Thoracic aorta (tissue), 2 donors: ENCODE data around the gene STX12. TPM values are rescaled to one million over a fixed set of nuclear protein-coding genes. Genes with fewer than 3 reads are reported as not detected.

Experiments
- ATAC-seq: fragments of 150-250 bp; one replicate; pipeline ENCODE4 v1.8.0; 2017; ENCODE audit warnings: low read depth; ENCODE audit not compliant: insufficient number of reproducible peaks, low FRiP score
- DNase-seq: peaks from one replicate; pipeline ENCODE4 v3.0.0-alpha.2; 2020; ENCODE audit warnings: low spot score
- H3K27ac ChIP-seq, 2 donors: fragments of 200-600 bp; sonication (generic); 1 replicate in 1 of 2; 2 replicates in 1 of 2; pipeline ENCODE4 v1.5.1; 2016; ENCODE audit warnings: mild to moderate bottlenecking in 2 of 2, moderate library complexity in 2 of 2
- H3K27me3 ChIP-seq: fragments of 200-600 bp; sonication (generic); replicated peaks from 2 replicates; pipeline ENCODE4 v1.6.0; 2016; ENCODE audit warnings: mild to moderate bottlenecking; ENCODE audit not compliant: insufficient read depth
- H3K36me3 ChIP-seq: fragments of 200-600 bp; sonication (generic); one replicate; pipeline ENCODE4 v1.5.1; 2016
- H3K4me1 ChIP-seq, 2 donors: fragments of 200-600 bp; sonication (generic); 1 replicate in 1 of 2; 2 replicates in 1 of 2; pipeline versions ENCODE4 v1.5.1 to v1.6.0; 2016; ENCODE audit warnings: low read depth in 2 of 2, mild to moderate bottlenecking in 1 of 2; ENCODE audit not compliant: control insufficient read depth in 1 of 2
- H3K4me3 ChIP-seq: fragments of 200-600 bp; sonication (generic); 2 replicates; pipeline ENCODE4 v1.5.1; 2016; ENCODE audit warnings: mild to moderate bottlenecking
- H3K9me3 ChIP-seq: fragments of 200-600 bp; sonication (generic); 2 replicates; pipeline ENCODE4 v1.5.1; 2016
- total RNA-seq, 2 donors: library from RNA; depleted of rRNA; stranded (reverse); fragments of >200 nt; gene quantifications; one replicate each; pipeline versions ENCODE4 v1.1.0 to v1.2.3, GENCODE V29; 2016
- TF ChIP-seq, protein P1 (sequence below): fragments of 200-600 bp; sonication (generic); IDR thresholded peaks from one replicate; pipeline ENCODE4 v1.5.1; 2019; ENCODE audit warnings: antibody characterized with exemption

The STX12 gene
- total RNA-seq, 2 donors from 2014 or later: 91.5 to 95.9 TPM

DNA sequence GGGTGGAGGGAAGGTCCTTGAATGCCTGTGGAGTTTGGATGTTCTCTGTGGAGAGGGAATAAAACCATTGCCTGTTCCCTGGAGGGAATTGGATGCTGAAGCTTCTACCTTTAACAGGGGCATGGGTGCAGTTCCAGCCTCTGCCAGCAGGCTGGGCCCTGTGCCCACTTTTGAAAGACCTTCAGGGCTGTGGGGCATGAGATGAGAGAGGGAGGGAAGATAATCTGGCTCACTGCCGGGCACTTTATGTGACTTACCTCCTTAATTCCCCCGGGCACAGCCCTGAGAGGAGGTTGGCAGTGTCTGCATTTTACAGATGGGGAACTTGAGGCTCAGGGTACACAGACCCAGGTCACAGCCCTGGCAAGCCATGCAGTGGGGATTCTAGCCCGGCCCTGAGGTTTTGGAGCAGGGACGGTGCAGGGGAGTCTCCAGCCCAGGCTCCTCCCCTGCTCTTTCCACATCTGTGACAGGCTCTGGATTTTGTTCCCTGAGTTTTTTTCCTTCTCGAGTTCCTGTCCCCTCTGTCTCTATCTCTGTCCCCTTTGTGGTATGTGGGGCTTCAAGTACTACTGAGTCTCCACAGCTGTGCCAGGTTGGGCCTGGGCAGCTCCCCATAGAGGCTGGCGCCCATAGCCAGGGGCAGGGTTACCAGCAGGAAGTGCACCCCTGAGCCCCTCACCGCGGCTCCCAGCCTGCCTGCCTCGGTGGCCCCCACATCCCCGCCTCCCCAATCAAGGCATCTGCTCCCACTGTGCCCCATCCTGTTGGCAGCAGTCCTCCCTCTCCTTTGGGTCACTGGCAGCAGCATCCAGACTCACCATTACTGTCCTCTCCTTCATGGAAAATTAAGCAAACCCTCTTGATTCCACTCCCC lies 85.3 kb downstream of the STX12 start:
- no peaks in the 10 kb centered on the region for H3K27me3 ChIP-seq
- H3K27ac ChIP-seq: no peak overlapping the region
- H3K36me3 ChIP-seq: no peaks in the 10 kb centered on the region
- DNase-seq (peak; percentile 49), ATAC-seq (peak; percentile 69)
- TF ChIP-seq, protein P1, sequence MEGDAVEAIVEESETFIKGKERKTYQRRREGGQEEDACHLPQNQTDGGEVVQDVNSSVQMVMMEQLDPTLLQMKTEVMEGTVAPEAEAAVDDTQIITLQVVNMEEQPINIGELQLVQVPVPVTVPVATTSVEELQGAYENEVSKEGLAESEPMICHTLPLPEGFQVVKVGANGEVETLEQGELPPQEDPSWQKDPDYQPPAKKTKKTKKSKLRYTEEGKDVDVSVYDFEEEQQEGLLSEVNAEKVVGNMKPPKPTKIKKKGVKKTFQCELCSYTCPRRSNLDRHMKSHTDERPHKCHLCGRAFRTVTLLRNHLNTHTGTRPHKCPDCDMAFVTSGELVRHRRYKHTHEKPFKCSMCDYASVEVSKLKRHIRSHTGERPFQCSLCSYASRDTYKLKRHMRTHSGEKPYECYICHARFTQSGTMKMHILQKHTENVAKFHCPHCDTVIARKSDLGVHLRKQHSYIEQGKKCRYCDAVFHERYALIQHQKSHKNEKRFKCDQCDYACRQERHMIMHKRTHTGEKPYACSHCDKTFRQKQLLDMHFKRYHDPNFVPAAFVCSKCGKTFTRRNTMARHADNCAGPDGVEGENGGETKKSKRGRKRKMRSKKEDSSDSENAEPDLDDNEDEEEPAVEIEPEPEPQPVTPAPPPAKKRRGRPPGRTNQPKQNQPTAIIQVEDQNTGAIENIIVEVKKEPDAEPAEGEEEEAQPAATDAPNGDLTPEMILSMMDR: peak; percentile 92
- H3K4me3 ChIP-seq: no peak overlapping the region
- H3K9me3 ChIP-seq: no peaks in the 10 kb centered on the region
- peaks cover 0 to 6% of the 10 kb centered on the region in 2 donors for H3K4me1 ChIP-seq

DNA sequence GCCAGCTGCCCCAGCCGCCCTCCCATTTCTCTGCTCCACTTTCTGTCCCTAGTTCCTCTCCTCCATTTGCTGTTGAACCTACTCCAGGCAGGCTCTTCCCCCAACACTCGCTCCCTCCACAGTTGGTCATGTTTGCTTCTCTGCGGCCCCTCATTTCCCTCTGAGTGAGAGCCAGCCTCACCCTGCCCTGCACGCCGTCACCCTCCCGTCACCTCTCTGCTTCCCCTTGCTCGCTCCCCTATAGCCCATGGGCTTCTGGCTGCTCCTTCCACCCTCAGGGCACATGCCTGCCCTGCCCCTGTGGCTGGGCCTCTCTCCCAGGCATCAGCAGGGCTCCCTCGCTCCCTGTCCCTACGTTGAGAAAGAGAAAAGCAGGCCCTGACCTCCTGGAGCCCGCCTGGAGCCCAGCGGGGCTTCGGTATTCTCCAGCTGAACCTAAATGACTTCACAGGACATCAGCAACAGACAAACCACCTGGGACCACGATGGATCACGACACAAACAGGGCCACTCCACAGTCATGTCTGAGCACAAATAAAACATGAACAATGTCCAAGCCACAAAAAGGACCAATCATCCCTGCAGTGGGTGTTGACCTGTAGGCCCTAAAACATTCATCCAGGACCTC lies 86.0 kb downstream of the STX12 start:
- H3K4me1 ChIP-seq: peaks cover 0 to 6% of the 10 kb centered on the region in 2 donors
- TF ChIP-seq, protein P1: no peak
- DNase-seq (no peak), ATAC-seq (no peak)
- no peak overlapping the region for H3K4me3 ChIP-seq
- no peak overlapping the region for H3K27ac ChIP-seq
- no peaks in the 10 kb centered on the region for H3K9me3 ChIP-seq
- no peaks in the 10 kb centered on the region for H3K36me3 ChIP-seq
- no peaks in the 10 kb centered on the region for H3K27me3 ChIP-seq

DNA sequence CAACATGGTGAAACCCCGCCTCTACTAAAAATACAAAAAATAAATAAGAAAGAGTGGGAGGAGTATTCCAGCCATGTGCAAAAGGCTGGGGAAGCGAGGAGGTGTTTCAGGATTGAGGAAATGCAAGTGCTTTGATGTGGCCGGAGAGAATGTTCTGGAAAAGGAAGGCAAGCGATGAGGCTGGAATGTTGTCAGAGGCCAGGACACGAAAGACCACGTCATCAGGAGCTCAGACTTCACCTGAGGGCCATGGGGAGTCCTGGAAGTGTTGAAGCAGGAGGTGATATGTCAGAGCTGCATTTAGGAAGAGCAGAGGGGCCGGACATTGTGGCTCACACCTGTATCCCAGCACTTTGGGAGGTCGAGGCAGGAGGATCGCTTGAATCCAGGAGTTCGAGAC lies 88.4 kb downstream of the STX12 start:
- DNase-seq: no peak
- ATAC-seq: no peak
- no peaks in the 10 kb centered on the region for H3K9me3 ChIP-seq
- no peak overlapping the region for H3K27ac ChIP-seq
- no peaks in the 10 kb centered on the region for H3K27me3 ChIP-seq
- no peaks in the 10 kb centered on the region for H3K36me3 ChIP-seq
- TF ChIP-seq, protein P1: no peak
- H3K4me1 ChIP-seq: peaks cover 0 to 6% of the 10 kb centered on the region in 2 donors
- no peak overlapping the region for H3K4me3 ChIP-seq

DNA sequence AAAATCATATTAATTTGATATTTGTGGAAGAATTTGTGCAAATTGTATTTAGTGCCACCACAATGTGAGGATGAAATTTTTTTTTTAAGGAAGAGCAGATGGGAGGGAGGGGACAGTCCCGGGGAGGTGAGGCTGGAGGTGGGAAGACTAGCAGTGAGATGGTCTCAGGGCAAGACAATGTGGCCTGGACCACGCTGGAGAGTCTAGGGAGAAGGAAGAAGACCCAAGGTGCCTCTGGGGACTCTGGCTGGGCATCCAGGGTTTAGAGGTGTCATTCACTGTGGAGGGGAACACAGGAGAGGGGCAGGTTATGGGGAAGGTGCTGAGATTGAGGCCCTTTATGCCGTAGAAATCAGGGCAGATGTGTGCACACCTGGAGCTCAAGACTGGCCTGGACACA lies 89.0 kb downstream of the STX12 start:
- H3K4me3 ChIP-seq: no peak overlapping the region
- no peaks in the 10 kb centered on the region for H3K9me3 ChIP-seq
- DNase-seq (no peak), ATAC-seq (no peak)
- TF ChIP-seq, protein P1: no peak
- H3K27ac ChIP-seq: peak overlapping the region in 1 of 2 donors; percentile 49
- no peaks in the 10 kb centered on the region for H3K27me3 ChIP-seq
- no peaks in the 10 kb centered on the region for H3K36me3 ChIP-seq
- H3K4me1 ChIP-seq: peaks cover 0 to 6% of the 10 kb centered on the region in 2 donors

DNA sequence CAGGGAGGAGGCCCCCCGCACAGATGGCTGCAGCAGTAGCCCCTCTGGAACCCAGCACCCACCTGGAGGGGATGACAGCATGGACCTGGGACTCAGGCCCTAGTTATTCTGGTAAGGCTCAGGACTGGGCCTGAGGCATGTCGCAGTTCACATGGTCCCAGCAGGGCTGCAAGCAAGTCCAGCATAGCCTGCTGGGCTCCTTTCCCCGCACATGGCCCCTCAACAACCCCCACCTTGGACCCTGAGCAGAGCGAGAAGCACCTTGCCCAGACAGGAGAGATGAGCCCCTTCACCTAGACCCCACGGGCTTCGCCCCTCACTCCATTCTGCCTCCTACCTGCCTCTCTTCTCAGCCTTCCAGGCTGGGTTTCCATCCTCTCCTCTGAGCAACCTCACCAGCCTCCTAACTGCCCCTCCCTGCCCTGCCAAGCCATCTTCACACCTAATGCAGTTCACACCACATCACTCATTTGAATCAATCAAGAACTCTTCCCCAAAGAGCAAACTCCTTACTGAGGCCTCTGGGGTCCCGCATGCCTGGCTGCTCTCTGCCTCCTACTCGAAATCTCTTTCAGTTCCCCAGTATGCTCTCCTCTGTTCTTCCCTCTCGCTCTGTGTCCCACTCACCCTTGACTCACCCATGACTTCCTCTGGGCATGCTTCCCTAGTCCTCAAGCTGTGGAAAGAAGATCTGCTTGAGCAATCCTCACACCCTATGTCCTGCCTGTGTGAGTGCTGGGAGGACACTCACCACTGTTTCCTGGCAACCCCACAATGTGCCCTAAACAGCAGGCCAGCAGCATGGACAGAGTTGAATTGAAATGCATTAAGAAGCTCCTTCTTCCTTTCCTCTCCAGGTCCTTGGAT lies 89.9 kb downstream of the STX12 start:
- H3K36me3 ChIP-seq: no peaks in the 10 kb centered on the region
- H3K27me3 ChIP-seq: no peaks in the 10 kb centered on the region
- TF ChIP-seq, protein P1: no peak
- H3K4me3 ChIP-seq: no peak overlapping the region
- peak overlapping the region in 1 of 2 donors; percentile 59 for H3K27ac ChIP-seq
- H3K9me3 ChIP-seq: no peaks in the 10 kb centered on the region
- ATAC-seq (no peak), DNase-seq (no peak)
- peaks cover 0 to 6% of the 10 kb centered on the region in 2 donors for H3K4me1 ChIP-seq
